DND-41 (cell line): ENCODE measurements around the gene SERINC2.
"Not testable (repeated sequence)": the region's sequence is repeated elsewhere in the genome, so short reads cannot be mapped to it uniquely, and the experiment has no call there.

Experiments
- ATAC-seq: fragments of 200-7000 bp; cut with Tn5 transposase; 3 replicates; pipeline ENCODE4 v1.9.1; 2021; ENCODE audit warnings: low read depth; ENCODE audit not compliant: insufficient read depth
- DNase-seq: peaks from one replicate; pipeline ENCODE4 v3.0.0-alpha.2; 2020
- H2AFZ ChIP-seq: 2 replicates; pipeline ENCODE4 v1.6.0; 2012; ENCODE audit warnings: low read depth, low read length
- H3K27ac ChIP-seq: 2 replicates; pipeline ENCODE4 v1.5.1; 2012; ENCODE audit warnings: low read length, inconsistent platforms
- H3K27me3 ChIP-seq: fragments of 200-600 bp; sonication (generic); 2 replicates; pipeline ENCODE4 v1.6.0; 2012; ENCODE audit warnings: low read length, mild to moderate bottlenecking, inconsistent platforms; ENCODE audit not compliant: insufficient read depth, poor library complexity
- H3K36me3 ChIP-seq: 2 replicates; pipeline ENCODE4 v1.5.1; 2012; ENCODE audit warnings: low read length, inconsistent platforms; ENCODE audit not compliant: insufficient read depth
- H3K4me1 ChIP-seq: 2 replicates; pipeline ENCODE4 v1.5.1; 2012; ENCODE audit warnings: mild to moderate bottlenecking, low read length; ENCODE audit not compliant: insufficient read depth
- H3K4me2 ChIP-seq: 2 replicates; pipeline ENCODE4 v1.6.0; 2012; ENCODE audit warnings: mild to moderate bottlenecking, moderate library complexity, low read length, inconsistent platforms; ENCODE audit not compliant: insufficient read depth
- H3K4me3 ChIP-seq, 2 experiments: fragments of 200-600 bp in 1 of 2; shearing (Covaris generic) in 1 of 2; 2 replicates each; pipeline ENCODE4 v1.5.1; 2012 to 2016; ENCODE audit warnings: inconsistent platforms in 2 of 2, low read length in 2 of 2, mild to moderate bottlenecking in 2 of 2, low read depth in 1 of 2, moderate library complexity in 1 of 2
- H3K79me2 ChIP-seq: 2 replicates; pipeline ENCODE4 v1.6.0; 2012; ENCODE audit warnings: low read length, inconsistent platforms; ENCODE audit not compliant: insufficient read depth
- H3K9ac ChIP-seq: 2 replicates; pipeline ENCODE4 v1.6.0; 2012; ENCODE audit warnings: low read depth, mild to moderate bottlenecking, inconsistent platforms, low read length, moderate library complexity
- H3K9me3 ChIP-seq: 2 replicates; pipeline ENCODE4 v1.5.1; 2012; ENCODE audit warnings: low read length, moderate library complexity, mild to moderate bottlenecking, inconsistent platforms; ENCODE audit not compliant: insufficient read depth, severe bottlenecking
- H4K20me1 ChIP-seq: 2 replicates; pipeline ENCODE4 v1.6.0; 2012; ENCODE audit warnings: low read length; ENCODE audit not compliant: insufficient read depth
- EZH2 ChIP-seq: IDR thresholded peaks from 3 replicates; pipeline ENCODE4 v1.6.1; 2012; ENCODE audit warnings: borderline replicate concordance, low read depth, mild to moderate bottlenecking, moderate library complexity, low read length, inconsistent platforms; ENCODE audit not compliant: severe bottlenecking
- TF ChIP-seq, protein P1 (sequence below): IDR thresholded peaks from 2 replicates; pipeline ENCODE4 v1.5.1; 2012; ENCODE audit warnings: borderline replicate concordance, low read length, moderate library complexity, mild to moderate bottlenecking; ENCODE audit not compliant: poor library complexity, severe bottlenecking; ENCODE audit errors: extremely low read depth

The SERINC2 gene

DNA sequence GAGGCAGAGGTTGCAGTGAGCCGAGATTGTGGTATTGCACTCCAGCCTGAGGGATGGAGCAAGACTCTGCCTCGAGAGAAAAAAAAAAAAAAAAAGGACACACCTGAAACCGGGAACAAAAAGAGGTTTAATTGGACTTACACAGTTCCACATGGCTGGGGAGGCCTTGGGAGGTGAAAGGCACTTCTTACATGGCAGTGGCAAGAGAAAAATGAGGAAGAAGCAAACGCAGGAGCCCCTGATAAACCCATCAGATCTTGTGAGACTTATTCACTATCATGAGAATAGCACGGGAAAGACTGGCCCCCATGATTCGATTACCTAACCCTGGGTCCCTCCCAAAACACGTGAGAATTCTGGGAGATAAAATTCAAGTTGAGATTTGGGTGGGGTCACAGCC is 61.6 kb downstream of the SERINC2 start:
- not testable (repeated sequence) for H3K9ac ChIP-seq, ATAC-seq, H3K27me3 ChIP-seq, DNase-seq, H3K4me2 ChIP-seq, H3K4me3 ChIP-seq, H2AFZ ChIP-seq, H4K20me1 ChIP-seq, H3K36me3 ChIP-seq, H3K79me2 ChIP-seq, H3K9me3 ChIP-seq
- peaks cover 61% of the 10 kb centered on the region for H3K4me1 ChIP-seq
- H3K27ac ChIP-seq = peak overlapping the region; percentile 38

- H3K4me2 ChIP-seq = peak overlapping the region; percentile 51
- ATAC-seq (peak; percentile 94), DNase-seq (peak; percentile 96)
- H3K79me2 ChIP-seq = no peaks in the 10 kb centered on the region
- no peaks in the 10 kb centered on the region for H4K20me1 ChIP-seq
- H3K36me3 ChIP-seq = no peaks in the 10 kb centered on the region
- H3K4me1 ChIP-seq = peaks cover 55% of the 10 kb centered on the region
- no peaks in the 10 kb centered on the region for H3K27me3 ChIP-seq
- H3K9ac ChIP-seq = peak overlapping the region; percentile 58
- no peak for TF ChIP-seq EZH2
- TF ChIP-seq, protein P1, sequence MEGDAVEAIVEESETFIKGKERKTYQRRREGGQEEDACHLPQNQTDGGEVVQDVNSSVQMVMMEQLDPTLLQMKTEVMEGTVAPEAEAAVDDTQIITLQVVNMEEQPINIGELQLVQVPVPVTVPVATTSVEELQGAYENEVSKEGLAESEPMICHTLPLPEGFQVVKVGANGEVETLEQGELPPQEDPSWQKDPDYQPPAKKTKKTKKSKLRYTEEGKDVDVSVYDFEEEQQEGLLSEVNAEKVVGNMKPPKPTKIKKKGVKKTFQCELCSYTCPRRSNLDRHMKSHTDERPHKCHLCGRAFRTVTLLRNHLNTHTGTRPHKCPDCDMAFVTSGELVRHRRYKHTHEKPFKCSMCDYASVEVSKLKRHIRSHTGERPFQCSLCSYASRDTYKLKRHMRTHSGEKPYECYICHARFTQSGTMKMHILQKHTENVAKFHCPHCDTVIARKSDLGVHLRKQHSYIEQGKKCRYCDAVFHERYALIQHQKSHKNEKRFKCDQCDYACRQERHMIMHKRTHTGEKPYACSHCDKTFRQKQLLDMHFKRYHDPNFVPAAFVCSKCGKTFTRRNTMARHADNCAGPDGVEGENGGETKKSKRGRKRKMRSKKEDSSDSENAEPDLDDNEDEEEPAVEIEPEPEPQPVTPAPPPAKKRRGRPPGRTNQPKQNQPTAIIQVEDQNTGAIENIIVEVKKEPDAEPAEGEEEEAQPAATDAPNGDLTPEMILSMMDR = peak; percentile 11
- H2AFZ ChIP-seq = peak overlapping the region; percentile 19; the same call in 1 of the 2 replicates
- H3K9me3 ChIP-seq = peaks cover 5% of the 10 kb centered on the region
- peak overlapping the region; percentile 96 for H3K27ac ChIP-seq
- peak overlapping the region in 1 of 2 experiments; percentile 24; a peak in 1 of 4 replicates for H3K4me3 ChIP-seq
Measured at GRCh38 chr1:31476891-31477846, 64.2 kb downstream of the SERINC2 start.

- H4K20me1 ChIP-seq = no peaks in the 10 kb centered on the region
- no peak for ATAC-seq
- H3K79me2 ChIP-seq = no peaks in the 10 kb centered on the region
- TF ChIP-seq, protein P1 = no peak
- no peak for TF ChIP-seq EZH2
- peak overlapping the region; percentile 19; the same call in 1 of the 2 replicates for H2AFZ ChIP-seq
- peak overlapping the region; percentile 51 for H3K4me2 ChIP-seq
- H3K9ac ChIP-seq = peak overlapping the region; percentile 58
- H3K4me1 ChIP-seq = peaks cover 59% of the 10 kb centered on the region
- DNase-seq = no peak
- H3K27ac ChIP-seq = peak overlapping the region; percentile 96
- H3K27me3 ChIP-seq = no peaks in the 10 kb centered on the region
- no peaks in the 10 kb centered on the region for H3K36me3 ChIP-seq
- H3K4me3 ChIP-seq = peak overlapping the region in 1 of 2 experiments; percentile 24; a peak in 1 of 4 replicates
- peaks cover 5% of the 10 kb centered on the region for H3K9me3 ChIP-seq
Measured at GRCh38 chr1:31478167-31478566, 65.2 kb downstream of the SERINC2 start.

- H3K27ac ChIP-seq = peak overlapping the region; percentile 37
- H2AFZ ChIP-seq = no peak overlapping the region
- H4K20me1 ChIP-seq = no peaks in the 10 kb centered on the region
- no peak overlapping the region for H3K4me2 ChIP-seq
- H3K4me1 ChIP-seq = peaks cover 68% of the 10 kb centered on the region
- H3K79me2 ChIP-seq = no peaks in the 10 kb centered on the region
- peaks cover 5% of the 10 kb centered on the region for H3K9me3 ChIP-seq
- H3K4me3 ChIP-seq = no peak overlapping the region
- ATAC-seq = no peak
- no peak for DNase-seq
- no peaks in the 10 kb centered on the region for H3K27me3 ChIP-seq
- TF ChIP-seq, protein P1 = no peak
- no peak for TF ChIP-seq EZH2
- no peaks in the 10 kb centered on the region for H3K36me3 ChIP-seq
- no peak overlapping the region for H3K9ac ChIP-seq
Measured at GRCh38 chr1:31479811-31480210, 66.8 kb downstream of the SERINC2 start.

DNA sequence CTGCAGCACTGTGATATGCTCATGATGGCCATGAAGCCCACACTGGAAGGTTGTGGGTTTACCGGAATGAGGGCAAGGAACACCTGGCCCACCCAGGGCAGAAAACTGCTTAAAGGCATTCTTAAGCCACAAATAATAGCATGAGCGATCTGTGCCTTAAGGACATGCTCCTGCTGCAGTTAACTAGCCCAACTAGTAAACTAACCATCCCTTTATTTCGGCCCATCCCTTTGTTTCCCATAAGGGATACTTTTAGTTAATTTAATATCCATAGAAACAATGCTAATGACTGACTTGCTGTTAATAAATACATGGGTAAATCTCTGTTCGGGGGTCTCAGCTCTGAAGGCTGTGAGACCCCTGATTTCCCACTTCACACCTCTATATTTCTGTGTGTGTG is 67.4 kb downstream of the SERINC2 start:
- H3K9me3 ChIP-seq, H3K4me3 ChIP-seq, ATAC-seq, DNase-seq, H4K20me1 ChIP-seq, H2AFZ ChIP-seq, H3K36me3 ChIP-seq, H3K9ac ChIP-seq, H3K27me3 ChIP-seq, H3K4me2 ChIP-seq, H3K27ac ChIP-seq, H3K79me2 ChIP-seq: not testable (repeated sequence)
- peaks cover 65% of the 10 kb centered on the region for H3K4me1 ChIP-seq
